Muscle of leg (tissue), 11 donors: Measurements from ENCODE around the gene COPG2. TPM values are rescaled to one million over a fixed set of nuclear protein-coding genes. Genes with fewer than 3 reads are reported as not detected.
"Not testable (repeated sequence)": the region's sequence is repeated elsewhere in the genome, so short reads cannot be mapped to it uniquely, and the experiment has no call there.

Experiments used
- DNase-seq: peaks from one replicate; pipeline ENCODE4 v3.0.0; 2013
- H3K27ac ChIP-seq: one replicate; pipeline ENCODE4 v1.5.1; 2013; ENCODE audit warnings: mild to moderate bottlenecking, low read length, control low read depth
- H3K27me3 ChIP-seq: one replicate; pipeline ENCODE4 v1.6.1; 2013; ENCODE audit warnings: low read length; ENCODE audit not compliant: control insufficient read depth, insufficient read depth
- H3K36me3 ChIP-seq: one replicate; pipeline ENCODE4 v1.6.1; 2013; ENCODE audit warnings: low read length; ENCODE audit not compliant: control insufficient read depth, insufficient read depth
- H3K4me1 ChIP-seq: one replicate; pipeline ENCODE4 v1.6.1; 2013; ENCODE audit warnings: low read length; ENCODE audit not compliant: control insufficient read depth, insufficient read depth
- H3K4me3 ChIP-seq: one replicate; pipeline ENCODE4 v1.5.1; 2013; ENCODE audit warnings: low read length, control low read depth
- H3K9me3 ChIP-seq: replicated peaks from 2 replicates; pipeline ENCODE4 v1.6.1; 2013; ENCODE audit warnings: low read depth, low read length; ENCODE audit not compliant: control insufficient read depth
- WGBS: methylation state at CpG from one replicate; pipeline ENCODE4 v1.1.5; 2013; ENCODE audit warnings: missing lambda C conversion rate; ENCODE audit not compliant: insufficient coverage; 5-methylcytosine and 5-hydroxymethylcytosine counted together
- polyA plus RNA-seq, 8 donors: library from polyadenylated mRNA; unstranded; fragments of 120-200 nt; gene quantifications; one replicate each; pipeline versions ENCODE4 v1.2.1 to v1.2.3, GENCODE V29; 2013; ENCODE audit warnings: inconsistent platforms in 1 of 8, low replicate concordance in 1 of 8; ENCODE audit not compliant: insufficient read length in 8 of 8, insufficient read depth in 1 of 8
- total RNA-seq: library from RNA; stranded (reverse); fragments of 120-200 nt; gene quantifications from one replicate; pipeline ENCODE4 v1.2.4, GENCODE V29; 2013

COPG2 gene
- total and polyA plus RNA-seq, 9 donors: 32.7 to 42.4 (median 36.2) TPM

- no CpG with 5 or more reads among the region's 2 CpGs for WGBS
- no peaks in the 10 kb centered on the region for H3K9me3 ChIP-seq
- no peaks in the 10 kb centered on the region for H3K4me1 ChIP-seq
- H3K27me3 ChIP-seq: no peaks in the 10 kb centered on the region
- no peak for DNase-seq
- no peak overlapping the region for H3K4me3 ChIP-seq
- H3K36me3 ChIP-seq: no peaks in the 10 kb centered on the region
- no peak overlapping the region for H3K27ac ChIP-seq
These were observed 29.3 kb upstream of the COPG2 start for GRCh38 chr7:130697820-130698219.

- WGBS: no CpG with 5 or more reads among the region's 2 CpGs
- H3K27me3 ChIP-seq: no peaks in the 10 kb centered on the region
- DNase-seq: peak; percentile 25
These were observed 27.3 kb upstream of the COPG2 start for GRCh38 chr7:130695840-130696239.

GRCh38 chr7:130692396-130692795 lies 23.8 kb upstream of the COPG2 start:
- no CpG with 5 or more reads among the region's 1 CpG for WGBS

More at GRCh38 chr7:130695840-130696239, 27.3 kb upstream of the COPG2 start:
- Histone ChIP-seq H3K27ac (no peak overlapping the region), H3K36me3 (no peaks in the 10 kb centered on the region), H3K4me1 (no peaks in the 10 kb centered on the region), H3K4me3 (no peak overlapping the region), H3K9me3 (no peaks in the 10 kb centered on the region)

GRCh38 chr7:130689683-130690082 lies 21.1 kb upstream of the COPG2 start:
- Histone ChIP-seq H3K27me3 (no peaks in the 10 kb centered on the region), H3K27ac (no peak overlapping the region), H3K4me3 (no peak overlapping the region), H3K9me3 (no peaks in the 10 kb centered on the region), H3K36me3 (no peaks in the 10 kb centered on the region), H3K4me1 (no peaks in the 10 kb centered on the region)
- WGBS: no CpG with 5 or more reads among the region's 1 CpG
- DNase-seq: no peak

More at GRCh38 chr7:130692396-130692795, 23.8 kb upstream of the COPG2 start:
- H3K27ac ChIP-seq, H3K36me3 ChIP-seq, H3K27me3 ChIP-seq, H3K9me3 ChIP-seq, H3K4me3 ChIP-seq, H3K4me1 ChIP-seq, DNase-seq: not testable (repeated sequence)

- no peak for DNase-seq
- H3K27me3 ChIP-seq: no peaks in the 10 kb centered on the region
- WGBS: no CpG with 5 or more reads among the region's 2 CpGs
- no peak overlapping the region for H3K27ac ChIP-seq
- no peaks in the 10 kb centered on the region for H3K36me3 ChIP-seq
- no peaks in the 10 kb centered on the region for H3K9me3 ChIP-seq
- no peak overlapping the region for H3K4me3 ChIP-seq
- H3K4me1 ChIP-seq: no peaks in the 10 kb centered on the region
These were observed 14.5 kb upstream of the COPG2 start for GRCh38 chr7:130683026-130683425.

- Histone ChIP-seq H3K27ac (no peak overlapping the region), H3K36me3 (no peaks in the 10 kb centered on the region), H3K4me3 (no peak overlapping the region), H3K27me3 (no peaks in the 10 kb centered on the region), H3K9me3 (no peaks in the 10 kb centered on the region), H3K4me1 (peaks cover 4% of the 10 kb centered on the region)
- no CpG with 5 or more reads among the region's 2 CpGs for WGBS
- no peak for DNase-seq
These were observed 5.9 kb upstream of the COPG2 start for GRCh38 chr7:130674456-130674855.

GRCh38 chr7:130673066-130673465 lies 4.5 kb upstream of the COPG2 start:
- H3K27ac ChIP-seq: no peak overlapping the region
- no peak overlapping the region for H3K4me3 ChIP-seq
- no peaks in the 10 kb centered on the region for H3K9me3 ChIP-seq
- no peaks in the 10 kb centered on the region for H3K36me3 ChIP-seq
- no peaks in the 10 kb centered on the region for H3K27me3 ChIP-seq
- H3K4me1 ChIP-seq: peaks cover 4% of the 10 kb centered on the region
- DNase-seq: no peak

- no peak for DNase-seq
- no CpG with 5 or more reads among the region's 4 CpGs for WGBS
- H3K4me1 ChIP-seq: peaks cover 6% of the 10 kb centered on the region
- no peaks in the 10 kb centered on the region for H3K27me3 ChIP-seq
- no peaks in the 10 kb centered on the region for H3K9me3 ChIP-seq
- H3K36me3 ChIP-seq: no peaks in the 10 kb centered on the region
- H3K4me3 ChIP-seq: no peak overlapping the region
- H3K27ac ChIP-seq: no peak overlapping the region
These were observed 3.6 kb upstream of the COPG2 start for GRCh38 chr7:130672146-130672545.

GRCh38 chr7:130669085-130669700 lies 645 bp upstream of the COPG2 start:
- Histone ChIP-seq H3K9me3 (no peaks in the 10 kb centered on the region), H3K4me3 (peak overlapping the region; percentile 69), H3K27me3 (no peaks in the 10 kb centered on the region), H3K36me3 (no peaks in the 10 kb centered on the region), H3K4me1 (peaks cover 6% of the 10 kb centered on the region), H3K27ac (peak overlapping the region; percentile 91)
- no peak for DNase-seq
- 0% methylated on average over 6 of the region's 12 CpGs for WGBS

- WGBS: 0% methylated on average over 10 of the region's 19 CpGs
- H3K4me3 ChIP-seq: peak overlapping the region; percentile 76
- peak overlapping the region; percentile 92 for H3K27ac ChIP-seq
- H3K36me3 ChIP-seq: no peaks in the 10 kb centered on the region
- DNase-seq: peak; percentile 67
- peaks cover 6% of the 10 kb centered on the region for H3K4me1 ChIP-seq
- no peaks in the 10 kb centered on the region for H3K9me3 ChIP-seq
- H3K27me3 ChIP-seq: no peaks in the 10 kb centered on the region
These were observed 823 bp downstream of the COPG2 start for GRCh38 chr7:130667593-130668257.
